Measurements from ENCODE around the gene CIAO2A.
A peak's percentile ranks its signal among the peaks of the same experiment; 100 is the strongest.

Gene CIAO2A

DNA sequence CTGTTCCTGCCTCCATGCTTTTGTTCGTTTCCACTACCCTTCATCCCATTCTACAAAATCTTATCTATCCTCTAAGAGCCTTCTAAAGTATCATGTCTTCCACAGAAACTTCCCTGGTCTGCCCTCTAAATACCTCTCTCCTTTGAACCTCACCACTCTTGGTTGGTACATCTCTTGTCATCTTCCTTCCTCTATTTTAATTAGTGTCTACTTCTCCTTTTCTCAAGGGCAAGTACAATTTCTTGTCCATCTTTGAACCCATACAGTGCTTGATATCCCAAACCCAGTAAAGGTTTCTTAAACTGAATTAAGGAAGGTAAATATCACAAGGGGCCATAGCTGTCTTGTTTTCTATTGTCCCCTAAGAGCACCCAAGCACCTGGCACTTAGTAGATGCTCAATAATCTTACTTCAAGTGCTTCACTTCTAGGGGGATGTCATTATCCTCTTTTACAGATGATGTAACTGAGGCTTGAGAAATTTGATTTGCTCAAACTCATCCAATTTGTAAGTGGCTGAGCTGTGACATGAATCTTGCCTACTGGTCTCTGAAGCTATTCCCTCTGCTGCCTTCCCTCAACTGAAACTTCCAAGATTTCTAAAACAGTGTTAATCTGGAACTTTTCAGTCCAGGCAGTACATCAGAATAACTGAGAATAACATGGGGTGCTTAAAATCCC is 44.7 kb downstream of the CIAO2A start:
- no peak overlapping the region for H3K4me2 ChIP-seq
- H3K79me2 ChIP-seq (ENCODE audit: insufficient read depth, low read depth), result no peaks in the 10 kb centered on the region
- no peak overlapping the region for H3K4me3 ChIP-seq (IDR thresholded peaks at IDR 0.05; ENCODE audit: insufficient read depth, low read depth, low read length)
- H3K27me3 ChIP-seq (ENCODE audit: insufficient read depth, low read depth), result no peaks in the 10 kb centered on the region
- no peaks in the 10 kb centered on the region for H4K20me1 ChIP-seq (ENCODE audit: insufficient read depth)
- no peak overlapping the region for H2AFZ ChIP-seq (ENCODE audit: low read depth)
- H3K27ac ChIP-seq, result no peak overlapping the region
- H3K4me1 ChIP-seq (ENCODE audit: low read depth, poor library complexity, severe bottlenecking), result peaks cover 4% of the 10 kb centered on the region
- H3K9ac ChIP-seq, result no peak overlapping the region
- TF ChIP-seq, protein P1, sequence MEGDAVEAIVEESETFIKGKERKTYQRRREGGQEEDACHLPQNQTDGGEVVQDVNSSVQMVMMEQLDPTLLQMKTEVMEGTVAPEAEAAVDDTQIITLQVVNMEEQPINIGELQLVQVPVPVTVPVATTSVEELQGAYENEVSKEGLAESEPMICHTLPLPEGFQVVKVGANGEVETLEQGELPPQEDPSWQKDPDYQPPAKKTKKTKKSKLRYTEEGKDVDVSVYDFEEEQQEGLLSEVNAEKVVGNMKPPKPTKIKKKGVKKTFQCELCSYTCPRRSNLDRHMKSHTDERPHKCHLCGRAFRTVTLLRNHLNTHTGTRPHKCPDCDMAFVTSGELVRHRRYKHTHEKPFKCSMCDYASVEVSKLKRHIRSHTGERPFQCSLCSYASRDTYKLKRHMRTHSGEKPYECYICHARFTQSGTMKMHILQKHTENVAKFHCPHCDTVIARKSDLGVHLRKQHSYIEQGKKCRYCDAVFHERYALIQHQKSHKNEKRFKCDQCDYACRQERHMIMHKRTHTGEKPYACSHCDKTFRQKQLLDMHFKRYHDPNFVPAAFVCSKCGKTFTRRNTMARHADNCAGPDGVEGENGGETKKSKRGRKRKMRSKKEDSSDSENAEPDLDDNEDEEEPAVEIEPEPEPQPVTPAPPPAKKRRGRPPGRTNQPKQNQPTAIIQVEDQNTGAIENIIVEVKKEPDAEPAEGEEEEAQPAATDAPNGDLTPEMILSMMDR (conservative IDR thresholded peaks at IDR 0.05; ENCODE audit: low read depth, low read length), result no peak
- H3K36me3 ChIP-seq (ENCODE audit: insufficient read depth), result no peaks in the 10 kb centered on the region

DNA sequence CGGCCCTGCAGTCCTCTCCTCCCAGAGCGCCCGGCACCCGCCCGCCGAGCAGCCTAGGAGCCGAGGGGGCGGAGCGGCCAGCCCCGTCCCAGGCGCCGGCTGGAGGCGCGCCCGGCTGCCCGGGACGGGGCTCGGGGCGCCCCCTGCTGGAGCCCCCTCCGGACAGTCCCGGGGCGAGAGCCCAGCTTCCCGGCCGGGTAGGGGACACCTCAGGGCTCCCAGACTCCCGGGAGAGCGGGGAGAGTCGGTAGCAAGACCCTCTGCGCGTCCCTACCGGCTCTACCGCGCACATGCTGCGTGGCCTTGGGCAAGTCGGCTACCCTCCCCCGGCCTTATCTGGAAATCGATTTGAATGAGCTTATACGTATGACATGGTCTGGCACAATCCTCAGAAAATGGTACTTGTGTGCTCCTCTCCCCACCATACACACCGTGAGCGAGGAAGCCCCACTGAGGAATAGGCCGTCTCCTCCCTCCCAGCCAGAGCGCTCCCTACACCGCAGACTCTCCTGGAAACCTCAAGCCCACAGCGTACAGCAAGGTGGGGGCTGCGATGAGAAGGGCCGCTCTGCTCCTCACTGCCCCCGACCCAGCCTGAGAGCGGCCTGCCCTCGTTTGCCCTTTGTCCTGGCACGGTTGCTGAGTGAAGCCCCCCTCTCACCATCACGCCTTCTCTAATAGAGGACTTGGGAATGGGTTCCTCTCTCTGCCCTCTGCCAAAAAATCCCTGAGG is 47.1 kb downstream of the CIAO2A start, which contains the start of gene DAPK2:
DAPK2 (minus strand) TSS at position 65 of the 733 bp plus-strand sequence. CDS start 6,224 bp downstream, outside the sequence.
- Histone ChIP-seq H3K27ac (no peak within 1 kb of the TSS), H4K20me1 (ENCODE audit: insufficient read depth) (no peaks in the 10 kb centered on the region), H3K36me3 (ENCODE audit: insufficient read depth) (no peaks in the 10 kb centered on the region), H3K4me3 (IDR thresholded peaks at IDR 0.05; ENCODE audit: insufficient read depth, low read depth, low read length) (no peak within 1 kb of the TSS), H3K9ac (no peak within 1 kb of the TSS), H3K4me2 (peak within 1 kb of the TSS; percentile 66; the same call in 1 of the 2 replicates), H3K79me2 (ENCODE audit: insufficient read depth, low read depth) (no peaks in the 10 kb centered on the region), H2AFZ (ENCODE audit: low read depth) (peak within 1 kb of the TSS; percentile 82), H3K4me1 (ENCODE audit: low read depth, poor library complexity, severe bottlenecking) (peaks cover 4% of the 10 kb centered on the region), H3K27me3 (ENCODE audit: insufficient read depth, low read depth) (no peaks in the 10 kb centered on the region)
- TF ChIP-seq, protein P1 (conservative IDR thresholded peaks at IDR 0.05; ENCODE audit: low read depth, low read length), result peak; percentile 69

DNA sequence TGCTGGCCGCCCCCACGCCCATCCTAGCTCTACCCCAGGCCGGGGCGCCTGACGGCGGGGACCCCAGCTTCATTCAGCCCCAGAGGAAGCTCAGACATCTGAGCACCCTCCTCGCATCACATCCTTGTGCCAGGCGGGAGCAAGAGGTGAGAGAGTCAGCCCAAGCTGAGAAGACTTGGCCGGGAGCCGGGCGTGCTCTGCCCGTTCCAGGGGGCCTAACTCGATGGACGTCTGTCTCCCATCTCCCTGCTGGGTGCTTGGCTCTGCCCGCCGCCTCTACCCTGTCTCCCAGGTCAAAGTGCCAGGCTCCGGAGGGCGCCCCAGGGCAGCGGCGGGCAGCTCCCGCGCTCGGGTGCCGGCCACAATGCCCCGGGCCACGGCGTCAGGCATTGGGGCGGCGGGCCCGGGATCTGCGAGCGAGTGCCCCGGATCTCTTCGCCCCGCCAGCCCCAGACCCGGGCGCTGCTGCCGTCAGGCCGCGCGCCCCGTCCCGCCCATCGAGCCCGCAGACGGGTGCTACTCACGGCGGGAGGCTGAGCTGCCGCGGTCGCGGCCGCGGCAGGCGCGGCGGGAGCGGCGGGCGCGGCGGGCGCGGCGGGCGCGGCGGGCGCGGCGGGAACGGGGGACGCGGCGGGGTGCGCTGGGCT is 47.7 kb downstream of the CIAO2A start:
- H2AFZ ChIP-seq (ENCODE audit: low read depth), result peak overlapping the region; percentile 34
- no peak overlapping the region for H3K27ac ChIP-seq
- no peaks in the 10 kb centered on the region for H3K79me2 ChIP-seq (ENCODE audit: insufficient read depth, low read depth)
- H3K27me3 ChIP-seq (ENCODE audit: insufficient read depth, low read depth), result no peaks in the 10 kb centered on the region
- H3K9ac ChIP-seq, result no peak overlapping the region
- H4K20me1 ChIP-seq (ENCODE audit: insufficient read depth), result no peaks in the 10 kb centered on the region
- H3K4me2 ChIP-seq, result peak overlapping the region; percentile 34; the same call in 1 of the 2 replicates
- TF ChIP-seq, protein P1 (conservative IDR thresholded peaks at IDR 0.05; ENCODE audit: low read depth, low read length), result no peak
- H3K4me1 ChIP-seq (ENCODE audit: low read depth, poor library complexity, severe bottlenecking), result peaks cover 4% of the 10 kb centered on the region
- no peak overlapping the region for H3K4me3 ChIP-seq (IDR thresholded peaks at IDR 0.05; ENCODE audit: insufficient read depth, low read depth, low read length)
- no peaks in the 10 kb centered on the region for H3K36me3 ChIP-seq (ENCODE audit: insufficient read depth)

DNA sequence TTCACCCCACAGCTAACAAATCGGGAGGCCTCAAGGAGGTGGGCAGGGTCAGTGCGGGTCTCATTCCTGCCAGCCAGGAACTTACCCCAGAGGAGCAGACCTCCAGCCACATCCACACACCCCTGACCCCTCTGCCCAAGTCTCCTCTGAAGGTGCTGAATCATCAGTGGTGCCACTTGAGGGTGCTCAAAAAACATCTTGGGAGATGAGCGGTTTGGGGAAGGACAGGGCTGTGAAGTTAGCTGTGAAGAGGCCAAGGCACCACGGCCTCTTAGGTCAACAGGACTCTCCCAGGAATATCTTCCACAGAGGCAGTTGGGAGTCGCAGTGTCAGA is 48.6 kb downstream of the CIAO2A start:
- Histone ChIP-seq H3K27me3 (ENCODE audit: insufficient read depth, low read depth) (no peaks in the 10 kb centered on the region), H3K4me2 (no peak overlapping the region), H2AFZ (ENCODE audit: low read depth) (no peak overlapping the region), H3K27ac (no peak overlapping the region), H3K4me3 (IDR thresholded peaks at IDR 0.05; ENCODE audit: insufficient read depth, low read depth, low read length) (no peak overlapping the region), H3K9ac (no peak overlapping the region), H4K20me1 (ENCODE audit: insufficient read depth) (no peaks in the 10 kb centered on the region), H3K79me2 (ENCODE audit: insufficient read depth, low read depth) (no peaks in the 10 kb centered on the region), H3K4me1 (ENCODE audit: low read depth, poor library complexity, severe bottlenecking) (peaks cover 4% of the 10 kb centered on the region), H3K36me3 (ENCODE audit: insufficient read depth) (no peaks in the 10 kb centered on the region)
- TF ChIP-seq, protein P1 (conservative IDR thresholded peaks at IDR 0.05; ENCODE audit: low read depth, low read length), result no peak

All from KMS-11 (cell line).